Ammon's horn (tissue), 1 donor: ENCODE data around the gene SNRNP200.

Source experiments
- DNase-seq: peaks from one replicate; pipeline ENCODE4 v3.0.0-alpha.2; 2016; ENCODE audit warnings: low spot score

SNRNP200 gene

DNA sequence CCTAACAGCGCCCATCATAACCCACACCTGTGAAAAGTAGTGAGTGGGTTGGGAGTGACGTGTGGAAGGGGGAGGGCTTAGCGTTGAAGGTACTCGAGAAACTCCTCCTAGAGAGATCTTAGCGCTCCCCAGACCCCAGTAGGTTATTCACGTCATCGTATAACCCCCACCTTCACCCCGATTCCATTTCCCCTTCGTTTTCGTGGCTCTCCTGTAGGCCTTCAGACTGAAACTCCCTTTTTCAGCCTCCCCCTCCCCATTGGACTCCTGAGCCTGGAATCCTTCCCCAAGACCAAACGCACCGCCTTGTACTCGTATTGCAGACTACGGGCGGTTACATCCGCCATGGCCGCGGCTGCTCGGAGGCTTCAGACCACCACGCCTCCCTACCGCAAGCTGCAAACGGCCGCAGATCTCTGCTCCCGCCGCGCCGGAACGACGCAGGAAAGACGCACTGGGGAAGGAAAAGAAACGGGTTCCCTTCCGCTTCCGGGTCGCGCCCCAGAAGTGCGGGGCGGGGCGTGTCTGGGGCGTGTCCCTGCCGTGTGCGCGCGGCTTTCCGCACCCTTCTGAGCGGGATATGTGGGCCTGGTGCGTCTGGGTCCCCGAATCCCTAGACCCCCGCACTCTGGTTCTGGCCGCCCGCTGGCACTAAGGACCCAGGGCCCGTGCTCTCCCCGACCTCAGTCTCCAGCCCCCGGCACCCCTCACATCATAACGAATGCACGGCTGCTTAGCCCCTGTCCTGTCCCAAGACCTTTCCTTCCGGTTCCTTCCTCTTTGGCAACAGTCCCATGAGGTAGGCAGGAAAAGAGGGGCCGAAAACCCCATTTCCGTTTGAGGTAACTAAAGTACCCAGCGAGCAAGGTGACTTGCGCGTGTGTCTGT is at the start of gene SNRNP200:
Gene SNRNP200, minus strand, starts transcription at position 456 of the 888 bp plus-strand sequence. Its CDS starts 109 bp downstream, at position 347.
- DNase-seq, result peak; percentile 93

- no peak for DNase-seq
Observed at GRCh38 chr2:96354492-96354891, 49.1 kb upstream of the SNRNP200 start.

- no peak for DNase-seq
Observed at GRCh38 chr2:96353606-96354101, 48.3 kb upstream of the SNRNP200 start.

DNA sequence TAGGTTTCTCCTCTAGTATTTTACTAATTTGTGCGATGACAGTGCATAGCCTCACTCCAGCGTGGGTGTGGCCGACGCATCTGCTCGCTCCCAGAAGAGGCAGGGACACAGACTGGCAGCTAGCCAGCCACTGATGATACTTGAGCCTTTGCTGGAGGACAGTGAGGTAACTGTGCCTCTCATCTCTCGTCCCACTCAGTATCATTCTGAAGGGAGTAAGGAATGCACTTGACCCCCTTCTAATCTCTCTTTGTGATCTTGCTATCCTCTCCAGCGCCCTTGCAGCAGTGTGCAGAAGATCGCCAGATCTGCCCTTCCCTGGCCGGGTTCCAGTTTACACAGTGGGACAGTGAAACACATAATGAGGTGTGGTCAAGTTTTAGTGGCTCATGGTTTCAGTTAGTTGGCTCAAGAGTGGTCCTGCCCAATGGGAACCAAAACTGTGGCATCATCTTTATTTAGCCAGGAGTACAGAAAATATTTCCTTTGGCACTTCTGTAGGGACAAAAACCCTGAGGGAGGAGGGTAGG is 47.8 kb upstream of the SNRNP200 start:
- peak; percentile 61 for DNase-seq

DNA sequence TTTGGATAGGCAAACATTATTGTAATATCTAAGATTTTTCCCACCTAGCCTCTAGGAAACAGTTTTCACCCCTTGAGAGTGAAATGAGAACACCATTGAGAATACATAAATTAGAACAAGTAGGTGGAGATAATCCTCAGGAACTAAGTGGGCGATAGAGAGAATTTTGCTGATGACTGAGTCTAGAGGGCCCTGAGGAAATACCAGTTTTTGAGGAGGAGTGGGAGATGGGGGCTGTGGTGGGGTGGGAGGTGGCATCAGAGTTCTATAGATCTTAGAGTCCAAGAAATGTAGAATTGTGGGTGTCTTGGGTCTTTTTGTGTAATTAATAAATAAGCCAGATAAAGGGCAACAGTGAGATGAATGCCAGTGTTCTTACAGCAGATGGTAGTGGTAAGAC is 42.0 kb upstream of the SNRNP200 start:
- no peak for DNase-seq

GRCh38 chr2:96345868-96346462 is 40.6 kb upstream of the SNRNP200 start:
- no peak for DNase-seq

GRCh38 chr2:96345438-96345837 is 40.1 kb upstream of the SNRNP200 start:
- DNase-seq, result no peak

DNA sequence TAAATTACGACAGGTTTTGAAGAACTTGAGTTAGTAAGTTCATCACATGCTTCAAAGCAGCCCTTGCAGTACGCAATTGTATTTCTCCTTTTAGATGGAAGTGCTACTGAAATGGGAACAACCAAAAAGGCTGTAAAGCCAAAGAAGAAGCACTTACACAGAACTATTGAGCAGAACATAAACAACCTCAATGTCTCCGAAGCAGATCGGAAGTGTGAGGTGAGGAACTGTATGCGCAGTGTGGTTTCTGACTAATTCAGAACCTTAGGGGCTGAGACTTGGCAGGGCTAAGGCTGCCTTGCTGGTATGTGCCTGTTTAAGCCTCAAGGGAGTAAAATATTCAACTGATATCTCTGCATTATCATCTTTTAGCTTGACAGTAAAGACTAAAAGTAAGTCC is 38.7 kb upstream of the SNRNP200 start:
- DNase-seq, result peak; percentile 71

GRCh38 chr2:96342085-96342484 is 36.7 kb upstream of the SNRNP200 start:
- no peak for DNase-seq

DNA sequence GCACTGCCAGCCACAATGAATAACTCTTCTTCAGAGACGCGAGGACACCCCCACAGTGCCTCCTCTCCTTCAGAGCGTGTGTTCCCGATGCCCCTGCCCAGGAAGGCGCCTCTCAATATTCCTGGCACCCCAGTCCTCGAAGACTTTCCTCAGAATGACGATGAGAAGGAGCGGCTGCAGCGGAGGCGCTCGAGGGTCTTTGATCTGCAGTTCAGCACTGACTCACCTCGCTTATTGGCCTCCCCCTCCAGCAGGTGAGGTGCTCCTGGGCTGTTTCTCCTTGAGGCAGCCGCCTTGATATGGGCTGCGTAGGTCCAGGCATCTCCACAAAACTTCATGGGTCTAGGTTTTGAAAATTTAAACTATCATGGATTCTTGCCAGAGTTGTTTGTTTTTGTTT is 36.3 kb upstream of the SNRNP200 start:
- no peak for DNase-seq

- no peak for DNase-seq
Observed at GRCh38 chr2:96340493-96341414, 35.4 kb upstream of the SNRNP200 start.

DNA sequence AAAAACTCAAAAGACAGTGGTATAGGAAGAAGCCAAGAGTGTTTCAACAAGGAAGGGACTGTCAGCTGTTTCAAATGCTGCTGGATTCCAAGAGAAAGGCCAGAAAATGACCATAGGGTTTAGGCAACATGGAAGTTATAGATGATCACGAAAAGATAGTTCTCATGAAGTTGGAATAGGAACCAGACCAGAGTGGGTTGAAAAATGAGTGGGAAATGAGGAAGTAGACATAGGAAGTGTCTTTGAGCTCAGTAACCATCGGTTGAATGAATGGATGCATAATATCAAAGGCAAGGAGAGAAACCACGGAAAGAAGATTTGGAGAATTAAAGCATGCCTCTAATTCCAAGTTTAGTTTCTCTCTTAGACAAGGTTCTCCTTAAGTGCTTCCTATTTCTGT is 31.5 kb upstream of the SNRNP200 start:
- no peak for DNase-seq

DNA sequence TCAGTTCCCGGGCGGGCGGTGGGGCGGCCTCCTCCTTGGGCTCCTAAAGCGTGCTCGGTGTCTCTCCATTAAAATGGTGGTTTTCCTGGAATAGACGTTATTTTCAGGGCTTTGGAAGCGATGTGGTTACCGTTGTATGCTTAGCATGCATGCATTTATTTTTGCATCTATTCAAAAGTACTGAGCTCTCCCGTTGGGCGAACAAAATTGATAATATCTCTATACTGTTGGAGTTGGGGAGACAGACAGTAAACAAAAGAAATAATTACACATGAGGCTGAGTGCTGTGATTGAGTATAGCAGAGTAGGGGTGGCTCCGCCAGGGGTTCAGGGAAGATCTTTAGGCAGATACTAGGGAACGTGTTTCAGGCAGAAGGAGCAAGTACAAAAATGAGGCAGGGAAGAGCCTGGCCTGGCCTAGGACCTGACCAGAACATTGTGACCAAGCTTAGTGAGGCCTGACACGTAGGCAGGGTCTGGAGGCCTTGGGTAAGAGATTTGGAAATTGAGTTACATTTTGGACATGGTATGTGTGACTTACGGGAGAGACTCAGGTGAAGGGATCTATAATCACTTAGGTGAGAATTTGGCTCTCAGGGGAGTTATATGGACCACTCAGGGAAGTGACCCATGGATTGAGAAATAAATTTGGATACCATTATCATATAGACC is 30.9 kb upstream of the SNRNP200 start:
- DNase-seq, result no peak

DNA sequence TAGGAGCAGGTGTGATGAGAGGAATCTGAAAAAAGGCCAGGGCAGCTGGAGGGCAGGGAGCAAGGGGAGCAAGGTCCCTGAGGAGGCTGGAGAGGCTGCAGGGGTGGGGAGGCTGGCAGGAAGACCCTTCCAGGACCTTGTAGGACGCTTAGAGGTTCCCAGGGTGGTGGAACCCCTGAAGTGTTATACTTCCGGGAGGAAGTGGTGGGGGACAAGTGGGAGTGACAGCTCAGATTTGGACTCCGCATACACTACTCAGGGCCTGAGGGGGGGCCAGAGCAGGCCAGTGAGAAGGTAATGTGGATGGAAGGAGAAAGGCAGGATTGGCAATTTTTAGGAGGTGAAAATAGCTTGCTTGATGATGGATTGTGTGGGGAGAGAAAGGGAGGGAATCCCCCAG is 28.4 kb upstream of the SNRNP200 start:
- DNase-seq, result no peak

DNA sequence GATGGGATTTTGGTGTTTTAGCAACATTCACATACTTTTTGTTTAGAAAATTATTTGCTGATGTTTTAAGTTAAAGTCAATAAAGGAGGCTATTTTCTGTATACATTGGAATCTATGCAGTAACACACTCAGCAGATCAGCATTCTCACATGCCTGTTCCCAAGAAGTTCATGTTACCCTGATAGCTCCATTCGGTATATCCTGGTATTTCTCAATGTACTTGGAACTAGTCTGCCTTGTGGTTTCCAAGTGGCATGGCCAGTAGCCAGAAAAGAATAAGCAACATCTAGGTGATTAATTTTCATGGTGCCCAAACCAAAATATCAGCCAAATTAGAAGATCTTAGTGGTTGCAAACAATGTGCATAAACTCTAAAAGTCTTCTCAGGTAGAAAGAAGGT is 25.1 kb upstream of the SNRNP200 start:
- DNase-seq, result no peak

DNA sequence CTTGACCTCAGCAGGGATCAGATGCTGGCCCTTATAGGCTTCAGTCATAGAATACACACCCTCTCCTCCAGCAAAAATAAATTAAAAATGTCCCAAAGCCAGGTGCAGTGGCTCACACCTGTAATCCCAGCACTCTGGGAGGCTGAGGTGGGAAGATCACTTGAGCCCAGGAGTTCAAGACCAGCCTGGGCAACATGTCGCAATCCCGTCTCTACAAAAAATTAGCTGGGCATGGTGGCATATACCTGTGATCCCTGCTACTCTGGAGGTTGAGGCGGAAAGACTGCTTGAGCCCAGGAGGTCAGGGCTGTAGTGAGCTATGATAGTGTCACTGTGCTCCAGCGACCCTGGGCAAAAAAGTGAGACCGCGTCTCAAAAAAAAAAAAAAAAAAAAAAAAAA is 24.5 kb upstream of the SNRNP200 start:
- DNase-seq, result no peak

DNA sequence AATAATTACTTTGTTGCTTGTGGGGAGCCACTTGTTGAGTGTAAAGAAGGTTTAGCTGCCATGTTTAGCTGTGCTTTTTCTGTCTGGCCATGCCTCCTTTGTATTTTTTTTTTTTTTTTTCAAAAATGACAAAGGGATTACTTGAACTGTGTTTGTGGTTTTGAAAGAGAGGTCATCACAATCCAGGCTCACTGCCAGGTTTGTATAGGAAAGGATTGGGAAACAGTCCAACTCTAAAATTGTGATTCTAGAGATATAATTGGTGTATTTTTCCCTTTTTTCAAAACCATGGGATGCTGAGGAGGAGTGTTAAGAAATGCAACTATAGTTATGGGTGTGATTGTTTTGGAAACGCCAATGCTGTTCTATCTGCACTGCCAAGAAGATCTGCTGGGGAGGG is 24.1 kb upstream of the SNRNP200 start:
- DNase-seq, result no peak

DNA sequence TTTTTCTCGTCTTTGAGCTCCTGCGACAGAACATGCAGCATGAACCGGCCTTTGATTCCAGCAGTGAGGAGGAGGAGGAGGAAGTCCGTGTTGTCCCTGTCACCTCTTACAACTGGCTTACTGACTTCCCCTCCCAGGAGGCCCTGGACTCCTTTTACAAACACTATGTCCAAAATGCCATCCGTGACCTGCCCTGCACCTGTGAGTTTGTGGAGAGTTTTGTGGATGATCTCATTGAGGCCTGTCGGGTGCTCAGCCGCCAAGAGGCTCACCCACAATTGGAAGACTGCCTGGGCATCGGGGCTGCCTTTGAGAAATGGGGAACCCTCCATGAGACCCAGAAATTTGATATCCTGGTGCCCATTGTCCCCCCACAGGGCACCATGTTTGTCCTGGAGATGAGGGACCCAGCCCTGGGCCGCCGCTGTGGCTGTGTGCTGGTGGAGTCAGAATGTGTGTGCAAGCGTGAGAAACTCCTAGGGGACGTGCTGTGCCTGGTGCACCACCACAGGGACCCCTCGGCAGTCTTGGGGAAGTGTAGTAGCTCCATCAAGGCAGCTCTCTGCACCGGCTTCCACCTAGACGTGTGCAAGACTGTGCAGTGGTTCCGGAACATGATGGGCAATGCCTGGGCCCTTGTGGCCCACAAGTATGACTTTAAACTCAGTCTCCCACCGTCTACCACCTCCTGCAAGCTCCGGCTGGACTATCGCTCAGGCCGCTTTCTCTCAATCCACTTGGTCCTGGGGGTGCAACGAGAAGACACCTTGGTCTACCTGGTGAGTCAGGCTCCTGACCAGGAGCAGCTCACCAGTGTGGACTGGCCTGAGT is 21.9 kb upstream of the SNRNP200 start:
- DNase-seq, result no peak

DNA sequence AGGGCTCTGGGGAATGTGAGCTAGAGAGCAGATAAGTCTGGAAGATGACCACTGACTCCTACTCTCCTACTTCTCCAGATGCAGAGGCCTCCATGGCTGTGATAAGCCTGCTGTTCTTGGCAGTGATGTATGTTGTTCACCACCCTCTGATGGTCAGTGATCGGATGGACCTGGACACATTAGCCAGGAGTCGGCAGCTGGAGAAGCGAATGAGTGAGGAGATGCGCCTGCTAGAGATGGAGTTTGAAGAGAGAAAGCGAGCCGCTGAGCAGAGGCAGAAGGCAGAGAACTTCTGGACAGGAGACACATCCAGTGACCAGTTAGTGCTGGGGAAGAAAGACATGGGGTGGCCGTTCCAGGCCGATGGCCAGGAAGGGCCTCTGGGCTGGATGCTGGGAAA is 21.2 kb upstream of the SNRNP200 start:
- DNase-seq, result no peak

- DNase-seq, result no peak
Observed at GRCh38 chr2:96325884-96326255, 20.5 kb upstream of the SNRNP200 start.
